ENCODE results near the gene POM121L2. TPM values are rescaled to one million over a fixed set of nuclear protein-coding genes. Genes with fewer than 3 reads are reported as not detected.

Gene POM121L2
- total and polyA plus RNA-seq, 10 of the 15 experiments (the other 5 are each of a cell fraction or from before 2014, with no cell fraction given) = 0.04 TPM; not detected in 9

GRCh38 chr6:27281105-27281539 lies 31.0 kb downstream of the POM121L2 start:
- DNase-seq (ENCODE audit: low read depth, low spot score) (no peak), ATAC-seq (no peak), FAIRE-seq (no peak)
- no peaks in the 10 kb centered on the region for H3K27me3 ChIP-seq (replicated peaks in 1 of 2; ENCODE audit: control insufficient read depth in 2 of 2, insufficient read depth in 2 of 2, low read length in 1 of 2)
- ChIA-PET CTCF (no interaction called here), POLR2A (interaction anchor here (1.0 kb wide), 1 partner anchor 26 kb away, joined by 4 read pairs; no protein-coding TSS in a partner anchor), RAD21 (ENCODE audit: unreplicated experiment) (no interaction called here), SMC1A (ENCODE audit: uncharacterized antibody, unreplicated experiment) (no interaction called here)
- peaks cover 9% of the 10 kb centered on the region; the same call in 2 of the 3 replicates for H3K9me3 ChIP-seq (replicated peaks; ENCODE audit: control insufficient read depth, insufficient read depth, low read length)
- BruUV-seq (replicated peaks) = no TSS peak
- H3K4me1 ChIP-seq (ENCODE audit: control insufficient read depth, insufficient read depth, low read length) = no peaks in the 10 kb centered on the region; the same call in 1 of the 2 replicates
- in situ Hi-C loops (cut with MboI) = no loop called here
- H3K36me3 ChIP-seq (ENCODE audit: control insufficient read depth in 2 of 2, insufficient read depth in 2 of 2, low read length in 1 of 2) = no peaks in the 10 kb centered on the region
- H3K27ac ChIP-seq (ENCODE audit: control insufficient read depth, insufficient read depth) = no peak overlapping the region
- H3K79me2 ChIP-seq (ENCODE audit: control insufficient read depth, insufficient read depth, low read length) = no peaks in the 10 kb centered on the region
- intact Hi-C loops (cut with micrococcal nuclease; ENCODE audit: unreplicated experiment) = no loop called here
- TF ChIP-seq ZZZ3 (IDR thresholded peaks at IDR 0.05; ENCODE audit: control insufficient read depth, insufficient read length, low read depth) (no peak), PAX5 (IDR thresholded peaks at IDR 0.05; ENCODE audit: borderline replicate concordance, low read depth, low read length) (no peak), NFXL1 (IDR thresholded peaks at IDR 0.05; ENCODE audit: borderline replicate concordance) (no peak), EED (IDR thresholded peaks at IDR 0.05; ENCODE audit: low read depth) (no peak)
- no peak overlapping the region; the same call in 1 of the 2 replicates for H3K4me3 ChIP-seq
- no peak overlapping the region for H2AFZ ChIP-seq (ENCODE audit: control insufficient read depth, low read depth, low read length)
- peak overlapping the region; percentile 69; the same call in 1 of the 2 replicates for H3K4me2 ChIP-seq (ENCODE audit: control insufficient read depth, insufficient read depth)
- no peak overlapping the region for H3K9ac ChIP-seq (ENCODE audit: control insufficient read depth, insufficient read depth, low read length)
- 9% methylated on average over 12 of the region's 13 CpGs for WGBS (ENCODE audit: insufficient coverage, insufficient replicate concordance, low lambda C conversion rate, missing lambda C conversion rate)
- H4K20me1 ChIP-seq (ENCODE audit: control insufficient read depth, insufficient read depth) = no peaks in the 10 kb centered on the region

GRCh38 chr6:27280540-27281000 lies 31.5 kb downstream of the POM121L2 start:
- Histone ChIP-seq H3K4me2 (ENCODE audit: control insufficient read depth, insufficient read depth) (peak overlapping the region; percentile 69), H3K27me3 (replicated peaks in 1 of 2; ENCODE audit: control insufficient read depth in 2 of 2, insufficient read depth in 2 of 2, low read length in 1 of 2) (no peaks in the 10 kb centered on the region; a peak in 1 of 4 replicates), H3K9me3 (replicated peaks; ENCODE audit: control insufficient read depth, insufficient read depth, low read length) (peaks cover 9% of the 10 kb centered on the region; the same call in 2 of the 3 replicates), H3K4me3 (peak overlapping the region; percentile 66; the same call in 1 of the 2 replicates), H3K9ac (ENCODE audit: control insufficient read depth, insufficient read depth, low read length) (no peak overlapping the region; the same call in 1 of the 2 replicates), H3K27ac (ENCODE audit: control insufficient read depth, insufficient read depth) (no peak overlapping the region), H4K20me1 (ENCODE audit: control insufficient read depth, insufficient read depth) (no peaks in the 10 kb centered on the region), H3K79me2 (ENCODE audit: control insufficient read depth, insufficient read depth, low read length) (no peaks in the 10 kb centered on the region), H2AFZ (ENCODE audit: control insufficient read depth, low read depth, low read length) (no peak overlapping the region; the same call in 1 of the 2 replicates), H3K36me3 (ENCODE audit: control insufficient read depth in 2 of 2, insufficient read depth in 2 of 2, low read length in 1 of 2) (no peaks in the 10 kb centered on the region), H3K4me1 (ENCODE audit: control insufficient read depth, insufficient read depth, low read length) (no peaks in the 10 kb centered on the region; the same call in 1 of the 2 replicates)
- FAIRE-seq (no peak), DNase-seq (ENCODE audit: low read depth, low spot score) (no peak), ATAC-seq (peak; percentile 44)
- intact Hi-C loops (cut with micrococcal nuclease; ENCODE audit: unreplicated experiment) (no loop called here), in situ Hi-C loops (cut with MboI) (no loop called here)
- ChIA-PET RAD21 (ENCODE audit: unreplicated experiment) (no interaction called here), POLR2A (interaction anchor here (1.0 kb wide), 1 partner anchor 26 kb away, joined by 4 read pairs; no protein-coding TSS in a partner anchor), CTCF (no interaction called here), SMC1A (ENCODE audit: uncharacterized antibody, unreplicated experiment) (no interaction called here)
- BruUV-seq (replicated peaks) = no TSS peak
- 54% methylated on average over 9 of the region's 9 CpGs for WGBS (ENCODE audit: insufficient coverage, insufficient replicate concordance, low lambda C conversion rate, missing lambda C conversion rate)
- no peak for TF ChIP-seq PBX3 (IDR thresholded peaks at IDR 0.05; ENCODE audit: insufficient replicate concordance, low read depth, low read length)
- TF ChIP-seq ATF2 (IDR thresholded peaks at IDR 0.05; ENCODE audit: low read length) = no peak
- TF ChIP-seq KAT2A (conservative IDR thresholded peaks at IDR 0.05; ENCODE audit: control insufficient read depth, low read depth, low read length) = no peak
- TF ChIP-seq DPF2 (IDR thresholded peaks at IDR 0.05) = no peak
- TF ChIP-seq SRF (IDR thresholded peaks at IDR 0.05; ENCODE audit: low read depth in 2 of 2, low read length in 2 of 2) = no peak
- TF ChIP-seq POLR2AphosphoS5 (IDR thresholded peaks at IDR 0.05; ENCODE audit: low read length) = no peak
- TF ChIP-seq PAX5 (IDR thresholded peaks at IDR 0.05; ENCODE audit: borderline replicate concordance, low read depth, low read length) = no peak
- no peak for TF ChIP-seq RCOR1 (conservative IDR thresholded peaks at IDR 0.05; ENCODE audit: low read depth, low read length)
- TF ChIP-seq FOS (IDR thresholded peaks at IDR 0.05; ENCODE audit: borderline replicate concordance, extremely low read depth, insufficient read length) = no peak
- no peak for TF ChIP-seq JUND (IDR thresholded peaks at IDR 0.05; ENCODE audit: low read depth, low read length)
- no peak for TF ChIP-seq IRF5 (IDR thresholded peaks at IDR 0.05; ENCODE audit: borderline replicate concordance)

All from GM12878 (cell line).